H1 (cell line): Measurements from ENCODE around the gene STT3A. TPM values are rescaled to one million over a fixed set of nuclear protein-coding genes. Genes with fewer than 3 reads are reported as not detected.

Experiments used
- CTCF ChIA-PET: fragments of 300-600 bp; sonication (Branson Sonifier 250); formaldehyde crosslinking; loops from one replicate; lab custom pipeline; 2021; ENCODE audit not compliant: partially characterized antibody; lab: Charles Lee
- POLR2A ChIA-PET: fragments of 300-600 bp; sonication (Branson Sonifier 250); formaldehyde crosslinking; loops from one replicate; lab custom pipeline; 2021; ENCODE audit warnings: inconsistent platforms; ENCODE audit not compliant: partially characterized antibody; lab: Charles Lee
- DNase-seq, 2 experiments: peaks; one replicate each; pipeline versions ENCODE4 v3.0.0 to v3.0.0-alpha.2; 2010 to 2022; ENCODE audit warnings: low spot score in 2 of 2, low read depth in 1 of 2, mixed read lengths in 1 of 2
- FAIRE-seq: peaks from 2 replicates; lab custom pipeline; 2011; peaks lifted over from hg19 to GRCh38; lab: Jason Lieb, UNC
- H2AFZ ChIP-seq: 2 replicates; pipeline ENCODE4 v1.8.1; 2012; ENCODE audit warnings: low read length, inconsistent platforms
- H2AK5ac ChIP-seq: 2 replicates; pipeline ENCODE4 v1.6.1; 2013; ENCODE audit warnings: low read depth, low read length
- H2BK120ac ChIP-seq: replicated peaks from 2 replicates; pipeline ENCODE3; 2013; ENCODE audit warnings: low read depth, low read length, inconsistent platforms
- H2BK12ac ChIP-seq: 2 replicates; pipeline ENCODE4 v1.6.1; 2013; ENCODE audit warnings: low read depth, low read length
- H2BK15ac ChIP-seq: 2 replicates; pipeline ENCODE4 v1.6.1; 2013; ENCODE audit warnings: low read length
- H2BK20ac ChIP-seq: 2 replicates; pipeline ENCODE4 v1.6.1; 2013; ENCODE audit warnings: low read length
- H2BK5ac ChIP-seq: 2 replicates; pipeline ENCODE4 v1.6.1; 2013; ENCODE audit warnings: low read depth, low read length
- H3K14ac ChIP-seq: 2 replicates; pipeline ENCODE4 v1.6.1; 2013; ENCODE audit warnings: inconsistent platforms; ENCODE audit not compliant: insufficient read length
- H3K18ac ChIP-seq: 2 replicates; pipeline ENCODE4 v1.6.1; 2013; ENCODE audit warnings: low read length; ENCODE audit errors: extremely low read depth
- H3K23ac ChIP-seq: 2 replicates; pipeline ENCODE4 v1.6.1; 2013; ENCODE audit warnings: inconsistent platforms; ENCODE audit not compliant: insufficient read length
- H3K23me2 ChIP-seq: 2 replicates; pipeline ENCODE4 v1.6.1; 2013; ENCODE audit warnings: low read depth, low read length
- H3K27ac ChIP-seq: 2 replicates; pipeline ENCODE4 v1.6.1; 2011; ENCODE audit warnings: low read depth, low read length, inconsistent platforms
- H3K27me3 ChIP-seq, 4 experiments: replicated peaks in 1 of 4; 1 replicate in 1 of 4; 2 replicates in 3 of 4; pipeline versions ENCODE4 v1.6.1 to v1.8.1; 2011 to 2013; ENCODE audit warnings: low read length in 3 of 4, mild to moderate bottlenecking in 3 of 4, inconsistent platforms in 2 of 4, mixed read lengths in 2 of 4, moderate library complexity in 1 of 4; ENCODE audit not compliant: control insufficient read depth in 3 of 4, insufficient read depth in 3 of 4; ENCODE audit errors: extremely low read depth in 1 of 4
- H3K36me3 ChIP-seq, 4 experiments: 2 replicates each; pipeline versions ENCODE4 v1.6.1 to v1.8.1; 2011 to 2013; ENCODE audit warnings: mild to moderate bottlenecking in 4 of 4, low read length in 3 of 4, moderate library complexity in 2 of 4, control low read depth in 1 of 4, inconsistent platforms in 1 of 4; ENCODE audit not compliant: insufficient read depth in 4 of 4, control insufficient read depth in 2 of 4
- H3K4ac ChIP-seq: replicated peaks from 2 replicates; pipeline ENCODE3; 2013; ENCODE audit warnings: low read length, low read depth, mixed read lengths, inconsistent platforms; ENCODE audit not compliant: insufficient read length
- H3K4me1 ChIP-seq, 4 experiments: replicated peaks in 1 of 4; 1 replicate in 1 of 4; 2 replicates in 3 of 4; pipeline versions ENCODE4 v1.6.1 to v1.8.1; 2011 to 2013; ENCODE audit warnings: low read length in 3 of 4, inconsistent platforms in 2 of 4, mixed read lengths in 1 of 4; ENCODE audit not compliant: insufficient read depth in 4 of 4, control insufficient read depth in 3 of 4
- H3K4me2 ChIP-seq, 2 experiments: 2 replicates each; pipeline versions ENCODE4 v1.6.1 to v1.8.1; 2011 to 2013; ENCODE audit warnings: low read depth in 2 of 2, low read length in 2 of 2, control low read depth in 1 of 2, inconsistent platforms in 1 of 2, mild to moderate bottlenecking in 1 of 2; ENCODE audit not compliant: insufficient read depth in 1 of 2
- H3K4me3 ChIP-seq, 4 experiments: fragments of 200-600, 300-600 bp in 1 of 4; sonication (generic), shearing (Covaris generic), sonication (Bioruptor Twin) in 1 of 4; 2 replicates each; pipeline versions ENCODE4 v1.5.1 to v1.8.1; 2011 to 2016; ENCODE audit warnings: low read length in 4 of 4, low read depth in 3 of 4, control low read depth in 2 of 4, inconsistent platforms in 2 of 4, mild to moderate bottlenecking in 2 of 4, mixed read lengths in 1 of 4, moderate library complexity in 1 of 4; ENCODE audit not compliant: insufficient read depth in 2 of 4; ENCODE audit errors: extremely low read depth in 1 of 4
- H3K56ac ChIP-seq: replicated peaks from 2 replicates; pipeline ENCODE3; 2013; ENCODE audit warnings: low read depth, mild to moderate bottlenecking, mixed read lengths, low read length, inconsistent platforms; ENCODE audit not compliant: insufficient read length
- H3K79me1 ChIP-seq: 2 replicates; pipeline ENCODE4 v1.6.1; 2013; ENCODE audit warnings: low read depth, low read length, control low read depth
- H3K79me2 ChIP-seq, 2 experiments: 2 replicates each; pipeline versions ENCODE4 v1.6.1 to v1.8.1; 2012 to 2013; ENCODE audit warnings: low read length in 2 of 2, mild to moderate bottlenecking in 2 of 2, inconsistent platforms in 1 of 2; ENCODE audit not compliant: insufficient read depth in 2 of 2, control insufficient read depth in 1 of 2
- H3K9ac ChIP-seq, 4 experiments: replicated peaks in 1 of 4; 1 replicate in 1 of 4; 2 replicates in 3 of 4; pipeline versions ENCODE4 v1.6.1 to v1.8.1; 2011 to 2013; ENCODE audit warnings: low read depth in 3 of 4, low read length in 3 of 4, control low read depth in 2 of 4, mild to moderate bottlenecking in 2 of 4, moderate library complexity in 2 of 4, inconsistent platforms in 1 of 4; ENCODE audit errors: extremely low read depth in 1 of 4
- H3K9me3 ChIP-seq, 2 experiments: 2 replicates each; pipeline versions ENCODE4 v1.6.1 to v1.8.1; 2012 to 2013; ENCODE audit warnings: mild to moderate bottlenecking in 2 of 2, moderate library complexity in 2 of 2, control low read depth in 1 of 2, inconsistent platforms in 1 of 2, low read depth in 1 of 2, low read length in 1 of 2, mixed read lengths in 1 of 2; ENCODE audit not compliant: insufficient read depth in 2 of 2
- H4K20me1 ChIP-seq, 2 experiments: replicated peaks in 1 of 2; 2 replicates each; pipeline versions ENCODE3 to v1.8.1; 2011 to 2013; ENCODE audit warnings: inconsistent platforms in 2 of 2, low read length in 2 of 2, mild to moderate bottlenecking in 1 of 2; ENCODE audit not compliant: insufficient read depth in 2 of 2, control insufficient read depth in 1 of 2
- H4K5ac ChIP-seq: 2 replicates; pipeline ENCODE4 v1.6.1; 2013; ENCODE audit warnings: low read length, low read depth, mixed read lengths, inconsistent platforms; ENCODE audit not compliant: insufficient read length
- H4K8ac ChIP-seq: 2 replicates; pipeline ENCODE4 v1.8.0; 2013; ENCODE audit warnings: mild to moderate bottlenecking, moderate library complexity, low read length, inconsistent platforms; ENCODE audit not compliant: insufficient read depth; ENCODE audit errors: extremely low read depth
- H4K91ac ChIP-seq: replicated peaks from 2 replicates; pipeline ENCODE3; 2013; ENCODE audit warnings: low read length, mixed read lengths, inconsistent platforms; ENCODE audit not compliant: insufficient read length
- BCL11A ChIP-seq, 2 experiments: IDR thresholded peaks; one replicate each; pipeline ENCODE4 v1.6.1; 2011; ENCODE audit warnings: low read depth in 2 of 2, low read length in 2 of 2, mild to moderate bottlenecking in 2 of 2
- CREB1 ChIP-seq: IDR thresholded peaks from 2 replicates; pipeline ENCODE4 v1.6.1; 2012; ENCODE audit warnings: inconsistent platforms
- WGBS, 2 experiments: shearing (Covaris generic) in 1 of 2; methylation state at CpG; one replicate each; pipeline versions ENCODE4 v1.1.6 to v1.1.7; 2013 to 2015; ENCODE audit warnings: low lambda C conversion rate in 2 of 2, mixed read lengths in 2 of 2, inconsistent platforms in 1 of 2, low coverage in 1 of 2, missing lambda C conversion rate in 1 of 2; ENCODE audit not compliant: insufficient replicate concordance in 2 of 2, insufficient coverage in 1 of 2, insufficient read length in 1 of 2; ENCODE audit errors: extremely low coverage in 1 of 2, missing lambda C conversion rate in 1 of 2; 5-methylcytosine and 5-hydroxymethylcytosine counted together
- polyA plus RNA-seq, 7 experiments: library from polyadenylated mRNA; depleted of rRNA in 3 of 7; stranded (reverse) in 5 of 7; unstranded in 2 of 7; fragments of >200 nt in 5 of 7; fragments of 200-250 nt in 2 of 7; gene quantifications; 1 replicate in 5 of 7; 2 replicates in 1 of 7; 4 replicates in 1 of 7; pipeline versions ENCODE4 v1.2.1 to v1.2.3, GENCODE V29; 2011 to 2013; ENCODE audit warnings: missing spikeins in 2 of 7, mixed read lengths in 2 of 7
- total RNA-seq: library from RNA; stranded (reverse); fragmentation: NEBNext Ultra II Directional; extraction: Animal tissue kit (Norgen Biotek cat#: 25700); gene quantifications from 2 replicates; pipeline ENCODE4 v1.2.1, GENCODE V29; 2021

Gene STT3A
- total and polyA plus RNA-seq, 2 of the 8 experiments (the other 6 are each of a cell fraction or from before 2014, with no cell fraction given) = 173 to 211 TPM

GRCh38 chr11:125671561-125671960 lies 78.9 kb downstream of the STT3A start:
- H2BK5ac ChIP-seq = no peak overlapping the region
- H3K4me1 ChIP-seq = no peaks in the 10 kb centered on the region
- no peaks in the 10 kb centered on the region for H3K23me2 ChIP-seq
- no peak overlapping the region for H3K18ac ChIP-seq
- no peak for FAIRE-seq
- no peak overlapping the region for H2AK5ac ChIP-seq
- no peaks in the 10 kb centered on the region for H3K79me1 ChIP-seq
- H4K20me1 ChIP-seq = peaks cover 0 to 2% of the 10 kb centered on the region in 2 experiments
- no peak overlapping the region for H3K23ac ChIP-seq
- H4K8ac ChIP-seq = no peak overlapping the region
- H3K9me3 ChIP-seq = no peaks in the 10 kb centered on the region
- H3K27me3 ChIP-seq = no peaks in the 10 kb centered on the region
- H3K4me2 ChIP-seq = no peak overlapping the region
- no peak overlapping the region for H3K14ac ChIP-seq
- ChIA-PET CTCF (interaction anchor here (6.1 kb wide), 1 partner anchor 10 kb away, joined by 45 read pairs; the partner anchor contains the start of gene ACRV1), POLR2A (interaction anchor here (0.7 to 3.1 kb wide), 3 partner anchors 10 to 72 kb away, joined by 3 to 18 read pairs (median 5); partner anchors contain the start of gene ACRV1)
- H2BK120ac ChIP-seq = no peak overlapping the region
- peaks cover 5 to 29% (median 16%) of the 10 kb centered on the region in 4 experiments; a peak in 7 of 8 replicates for H3K36me3 ChIP-seq
- no peak overlapping the region for H2BK12ac ChIP-seq
- H3K4ac ChIP-seq = no peak overlapping the region
- no peak overlapping the region for H3K27ac ChIP-seq
- H3K79me2 ChIP-seq = peaks cover 0 to 10% of the 10 kb centered on the region in 2 experiments; a peak in 2 of 4 replicates
- H2BK20ac ChIP-seq = no peak overlapping the region
- H4K91ac ChIP-seq = no peak overlapping the region
- no peak overlapping the region for H4K5ac ChIP-seq
- no peak overlapping the region for H3K56ac ChIP-seq
- no peak overlapping the region for H2AFZ ChIP-seq
- no peak overlapping the region for H3K9ac ChIP-seq
- 90% methylated on average over 2 of the region's 2 CpGs; no CpG with 5 or more reads in 1 of the 2 experiments for WGBS, 2 experiments
- no peak overlapping the region for H2BK15ac ChIP-seq
- DNase-seq = no peak
- H3K4me3 ChIP-seq = no peak overlapping the region
- TF ChIP-seq CREB1 = no peak
- TF ChIP-seq BCL11A (IDR thresholded peaks at IDR 0.05; ENCODE audit: low read depth in 2 of 2, low read length in 2 of 2) = no peak
